Hepatocyte (in vitro differentiated cells): Measurements from ENCODE around the gene OGFOD2.

Experiments
- EZH2phosphoT487 ChIP-seq: fragments of 200-600 bp; sonication (generic); IDR thresholded peaks from one replicate; pipeline ENCODE4 v1.6.1; 2018; ENCODE audit warnings: antibody characterized with exemption, mild to moderate bottlenecking, low read depth, moderate library complexity; ENCODE audit not compliant: unreplicated experiment, severe bottlenecking
- TF ChIP-seq, protein P1 (sequence below): fragments of 200-600 bp; sonication (generic); IDR thresholded peaks from 2 replicates; pipeline ENCODE4 v1.5.1; 2016; ENCODE audit warnings: antibody characterized with exemption, mild to moderate bottlenecking; ENCODE audit not compliant: poor library complexity

DNA sequence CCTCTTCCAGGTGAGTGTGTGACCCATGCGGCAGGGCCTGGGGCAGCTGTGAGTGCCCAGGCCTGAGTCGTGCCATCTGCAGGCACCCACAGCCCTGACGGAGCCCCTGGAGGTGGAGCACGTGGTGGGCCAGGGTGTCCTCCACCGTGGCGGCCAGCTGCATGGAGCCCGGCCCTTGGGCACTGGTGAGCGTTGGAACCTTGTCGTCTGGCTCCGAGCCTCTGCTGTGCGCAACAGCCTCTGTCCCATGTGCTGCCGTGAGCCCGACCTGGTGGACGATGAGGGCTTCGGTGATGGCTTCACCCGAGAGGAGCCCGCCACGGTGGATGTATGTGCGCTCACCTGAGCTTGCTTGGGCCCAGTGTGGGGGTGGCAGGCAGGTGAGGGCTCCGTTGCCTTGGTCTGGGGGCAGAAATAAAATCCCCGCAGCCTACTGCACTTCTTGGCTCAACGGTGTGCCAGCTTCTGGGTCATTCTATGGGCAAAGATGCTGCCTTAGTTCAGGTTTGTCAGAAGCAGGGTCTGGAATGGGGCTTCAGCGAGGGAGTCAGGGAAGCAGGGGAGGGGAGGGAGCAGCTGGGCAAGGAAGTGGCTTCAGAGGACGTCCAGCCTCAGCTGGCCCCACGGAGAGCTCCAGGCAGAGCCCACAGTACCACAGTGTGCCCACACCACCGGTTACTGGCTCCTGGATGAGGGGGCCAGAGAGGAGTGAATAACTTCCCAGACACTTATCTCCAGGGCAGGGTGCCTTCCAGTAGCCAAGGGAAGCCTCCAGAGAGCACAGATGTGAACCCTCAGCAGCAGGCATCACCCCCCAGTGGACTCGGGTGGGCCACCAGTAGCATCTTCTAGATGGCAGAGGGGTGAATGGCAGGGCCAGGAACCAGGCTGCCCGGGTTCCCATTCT, 4.2 kb downstream of the OGFOD2 start:
- TF ChIP-seq, protein P1, sequence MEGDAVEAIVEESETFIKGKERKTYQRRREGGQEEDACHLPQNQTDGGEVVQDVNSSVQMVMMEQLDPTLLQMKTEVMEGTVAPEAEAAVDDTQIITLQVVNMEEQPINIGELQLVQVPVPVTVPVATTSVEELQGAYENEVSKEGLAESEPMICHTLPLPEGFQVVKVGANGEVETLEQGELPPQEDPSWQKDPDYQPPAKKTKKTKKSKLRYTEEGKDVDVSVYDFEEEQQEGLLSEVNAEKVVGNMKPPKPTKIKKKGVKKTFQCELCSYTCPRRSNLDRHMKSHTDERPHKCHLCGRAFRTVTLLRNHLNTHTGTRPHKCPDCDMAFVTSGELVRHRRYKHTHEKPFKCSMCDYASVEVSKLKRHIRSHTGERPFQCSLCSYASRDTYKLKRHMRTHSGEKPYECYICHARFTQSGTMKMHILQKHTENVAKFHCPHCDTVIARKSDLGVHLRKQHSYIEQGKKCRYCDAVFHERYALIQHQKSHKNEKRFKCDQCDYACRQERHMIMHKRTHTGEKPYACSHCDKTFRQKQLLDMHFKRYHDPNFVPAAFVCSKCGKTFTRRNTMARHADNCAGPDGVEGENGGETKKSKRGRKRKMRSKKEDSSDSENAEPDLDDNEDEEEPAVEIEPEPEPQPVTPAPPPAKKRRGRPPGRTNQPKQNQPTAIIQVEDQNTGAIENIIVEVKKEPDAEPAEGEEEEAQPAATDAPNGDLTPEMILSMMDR: no peak
- no peak for TF ChIP-seq EZH2phosphoT487
